Activated CD4-positive, alpha-beta T cell treated with anti-CD3 and anti-CD28 coated beads for 36 hours (primary cell): ENCODE results near the gene SH2B3. TPM values are rescaled to one million over a fixed set of nuclear protein-coding genes. Genes with fewer than 3 reads are reported as not detected.

Experiments
- ATAC-seq: fragments of 200-7000 bp; cut with Tn5 transposase; one replicate; pipeline ENCODE4 v1.10.0; 2021; ENCODE audit warnings: mild to moderate bottlenecking, moderate library complexity
- CTCF ChIA-PET: fragments of 350-600 bp; sonication (Branson Sonifier 250); formaldehyde crosslinking; loops from one replicate; lab custom pipeline; 2021; ENCODE audit warnings: antibody characterized with exemption; lab: Charles Lee
- POLR2A ChIA-PET: fragments of 350-600 bp; sonication (Branson Sonifier 250); formaldehyde crosslinking; loops from one replicate; lab custom pipeline; 2021; ENCODE audit warnings: antibody characterized with exemption, inconsistent platforms; lab: Charles Lee
- DNase-seq: peaks from one replicate; pipeline ENCODE4 v3.0.0-alpha.2; 2020
- H3K27ac Mint-ChIP-seq: one replicate; pipeline ENCODE4 v1.8.0; 2021; ENCODE audit warnings: mixed read lengths
- H3K27me3 Mint-ChIP-seq: one replicate; pipeline ENCODE4 v1.8.0; 2021; ENCODE audit warnings: mixed read lengths
- H3K36me3 Mint-ChIP-seq: one replicate; pipeline ENCODE4 v1.8.0; 2021; ENCODE audit warnings: low read depth, mixed read lengths
- H3K4me1 Mint-ChIP-seq: one replicate; pipeline ENCODE4 v1.8.0; 2021; ENCODE audit warnings: mixed read lengths
- H3K4me3 Mint-ChIP-seq: one replicate; pipeline ENCODE4 v1.8.0; 2021; ENCODE audit warnings: mild to moderate bottlenecking, moderate library complexity, mixed read lengths
- H3K9me3 Mint-ChIP-seq: one replicate; pipeline ENCODE4 v1.8.0; 2021; ENCODE audit warnings: low read depth, mixed read lengths
- intact Hi-C, 2 experiments: fragments of 100-400 bp; cut with DNase I in 1 of 2; cut with micrococcal nuclease in 1 of 2; formaldehyde crosslinking; loops; one replicate each; pipeline versions ENCODE4 v1.14.2 to v1.15.1; 2022 to 2024; cut with DNase I, micrococcal nuclease
- total RNA-seq, 2 experiments: library from RNA; stranded (reverse); gene quantifications; one replicate each; pipeline ENCODE4 v1.2.3, GENCODE V29; 2021

The SH2B3 gene
- total RNA-seq, 2 experiments from 2014 or later = 29.2 to 32.7 TPM

DNA sequence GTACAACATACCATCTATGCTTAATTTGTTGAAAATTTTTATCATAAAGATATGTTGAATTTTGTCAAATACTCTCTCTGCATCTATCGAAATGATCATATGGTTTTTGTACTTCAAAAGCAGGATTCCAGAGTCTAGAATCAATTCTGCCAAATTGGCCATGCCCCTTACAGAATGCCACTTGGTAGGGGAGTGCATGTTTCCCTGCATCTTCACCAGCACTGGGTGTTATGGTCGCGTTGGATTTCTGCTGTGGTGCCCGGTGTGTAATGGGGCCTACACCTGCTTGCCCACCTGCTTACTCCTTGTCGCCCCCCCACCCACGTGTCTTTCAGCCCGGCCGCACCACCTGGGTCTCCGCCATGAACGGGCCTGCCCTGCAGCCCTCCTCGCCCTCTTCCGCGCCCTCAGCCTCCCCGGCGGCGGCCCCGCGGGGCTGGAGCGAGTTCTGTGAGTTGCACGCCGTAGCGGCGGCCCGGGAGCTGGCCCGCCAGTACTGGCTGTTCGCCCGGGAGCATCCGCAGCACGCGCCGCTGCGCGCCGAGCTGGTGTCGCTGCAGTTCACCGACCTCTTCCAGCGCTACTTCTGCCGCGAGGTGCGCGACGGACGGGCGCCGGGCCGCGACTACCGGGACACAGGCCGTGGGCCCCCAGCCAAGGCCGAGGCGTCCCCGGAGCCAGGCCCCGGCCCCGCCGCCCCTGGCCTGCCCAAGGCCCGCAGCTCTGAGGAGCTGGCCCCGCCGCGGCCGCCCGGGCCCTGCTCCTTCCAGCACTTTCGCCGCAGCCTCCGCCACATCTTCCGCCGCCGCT lies 12.3 kb downstream of the SH2B3 start:
- ChIA-PET POLR2A (no interaction called here), CTCF (interaction anchor here (2.2 kb wide), 1 partner anchor 33 kb away, joined by 8 read pairs; no protein-coding TSS in a partner anchor)
- peaks cover 45% of the 10 kb centered on the region for H3K36me3 Mint-ChIP-seq
- no peak overlapping the region for H3K4me3 Mint-ChIP-seq
- no peak for DNase-seq
- no peak overlapping the region for H3K27ac Mint-ChIP-seq
- intact Hi-C loops = no loop called here
- peaks cover 31% of the 10 kb centered on the region for H3K4me1 Mint-ChIP-seq
- ATAC-seq = no peak
- H3K27me3 Mint-ChIP-seq = no peaks in the 10 kb centered on the region
- no peaks in the 10 kb centered on the region for H3K9me3 Mint-ChIP-seq

GRCh38 chr12:111418594-111418880 lies 12.8 kb downstream of the SH2B3 start:
- Mint-ChIP-seq H3K4me3 (no peak overlapping the region), H3K4me1 (peaks cover 26% of the 10 kb centered on the region), H3K27me3 (no peaks in the 10 kb centered on the region), H3K9me3 (no peaks in the 10 kb centered on the region), H3K36me3 (peaks cover 44% of the 10 kb centered on the region), H3K27ac (no peak overlapping the region)
- ChIA-PET POLR2A (interaction anchor here (0.6 kb wide), 1 partner anchor 435 kb away, joined by 3 read pairs; no protein-coding TSS in a partner anchor), CTCF (interaction anchor here (1.4 to 2.2 kb wide), 2 partner anchors 22 to 33 kb away, joined by 6 to 8 read pairs; no protein-coding TSS in a partner anchor)
- ATAC-seq (no peak), DNase-seq (no peak)
- intact Hi-C loops = no loop called here

DNA sequence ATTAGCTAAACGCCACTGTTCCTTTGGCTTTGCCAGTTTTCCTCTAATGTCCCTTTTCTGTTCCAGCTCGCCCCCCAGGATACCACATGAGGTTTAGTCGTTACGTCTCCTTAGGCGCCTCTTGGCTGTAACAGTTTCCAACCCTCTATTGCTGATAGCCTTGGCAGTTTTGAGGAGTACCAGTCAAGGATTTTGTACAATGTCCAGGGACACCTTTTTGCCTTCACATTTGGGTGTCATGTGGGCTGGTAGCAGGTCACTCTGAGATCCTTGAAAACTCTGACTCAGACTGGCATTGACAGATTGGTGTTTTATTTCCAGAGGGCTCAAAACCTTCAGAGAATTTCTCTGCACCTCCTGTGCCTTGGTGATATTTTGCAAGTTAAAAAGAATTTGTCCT lies 14.1 kb downstream of the SH2B3 start:
- Mint-ChIP-seq H3K4me3 (no peak overlapping the region), H3K27ac (no peak overlapping the region), H3K4me1 (peaks cover 25% of the 10 kb centered on the region), H3K27me3 (no peaks in the 10 kb centered on the region), H3K9me3 (no peaks in the 10 kb centered on the region), H3K36me3 (peaks cover 38% of the 10 kb centered on the region)
- POLR2A ChIA-PET = no interaction called here
- intact Hi-C loops = no loop called here
- ATAC-seq (no peak), DNase-seq (no peak)
- CTCF ChIA-PET = interaction anchor here (0.7 to 2.2 kb wide), 4 partner anchors 15 to 32 kb away, joined by 3 to 8 read pairs (median 5); no protein-coding TSS in a partner anchor

DNA sequence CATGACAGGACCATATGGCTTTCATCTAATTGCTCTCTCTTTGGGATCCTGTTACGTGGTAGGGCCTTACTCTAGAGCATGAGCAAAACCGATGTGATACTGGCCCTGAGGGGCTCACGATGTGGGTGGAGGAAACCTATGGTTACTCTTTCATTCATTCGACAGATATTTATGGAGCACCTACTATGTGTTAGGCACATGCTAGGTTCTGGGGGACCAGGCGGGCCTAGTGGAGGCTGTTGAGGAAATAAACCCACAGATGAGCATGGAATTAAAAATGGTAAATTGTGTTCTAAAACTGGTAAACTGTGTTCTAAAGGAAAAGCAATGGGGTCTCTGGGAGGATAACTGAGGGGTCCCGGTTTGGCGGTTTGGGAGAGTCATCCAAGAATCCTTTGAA lies 14.8 kb downstream of the SH2B3 start:
- DNase-seq (no peak), ATAC-seq (no peak)
- intact Hi-C loops = no loop called here
- POLR2A ChIA-PET = no interaction called here
- Mint-ChIP-seq H3K9me3 (no peaks in the 10 kb centered on the region), H3K4me1 (peaks cover 27% of the 10 kb centered on the region), H3K4me3 (no peak overlapping the region), H3K27me3 (no peaks in the 10 kb centered on the region), H3K36me3 (peaks cover 38% of the 10 kb centered on the region), H3K27ac (no peak overlapping the region)
- CTCF ChIA-PET = interaction anchor here (0.7 to 0.8 kb wide), 2 partner anchors 16 to 21 kb away, joined by 3 to 4 read pairs; no protein-coding TSS in a partner anchor

GRCh38 chr12:111424189-111424792 lies 18.6 kb downstream of the SH2B3 start:
- ChIA-PET POLR2A (interaction anchor here (0.6 kb wide), 1 partner anchor 9 kb away, joined by 5 read pairs; no protein-coding TSS in a partner anchor), CTCF (interaction anchor here (1.7 to 6.3 kb wide), 3 partner anchors 11 to 28 kb away, joined by 7 to 41 read pairs (median 9); no protein-coding TSS in a partner anchor)
- no peaks in the 10 kb centered on the region for H3K9me3 Mint-ChIP-seq
- no peak for DNase-seq
- peaks cover 56% of the 10 kb centered on the region for H3K4me1 Mint-ChIP-seq
- intact Hi-C loops = no loop called here
- H3K27me3 Mint-ChIP-seq = no peaks in the 10 kb centered on the region
- ATAC-seq = no peak
- H3K27ac Mint-ChIP-seq = peak overlapping the region; percentile 47
- peaks cover 35% of the 10 kb centered on the region for H3K36me3 Mint-ChIP-seq
- no peak overlapping the region for H3K4me3 Mint-ChIP-seq

- ChIA-PET POLR2A (no interaction called here), CTCF (interaction anchor here (2.2 to 6.3 kb wide), 2 partner anchors 12 to 27 kb away, joined by 9 to 41 read pairs; no protein-coding TSS in a partner anchor)
- DNase-seq (peak; percentile 42), ATAC-seq (peak; percentile 24)
- intact Hi-C loops = no loop called here
- Mint-ChIP-seq H3K4me1 (peaks cover 61% of the 10 kb centered on the region), H3K27me3 (no peaks in the 10 kb centered on the region), H3K27ac (peak overlapping the region; percentile 44), H3K4me3 (no peak overlapping the region), H3K36me3 (peaks cover 35% of the 10 kb centered on the region), H3K9me3 (no peaks in the 10 kb centered on the region)
Measured at GRCh38 chr12:111424793-111425251, 19.1 kb downstream of the SH2B3 start.

GRCh38 chr12:111425655-111426054 lies 19.9 kb downstream of the SH2B3 start:
- Mint-ChIP-seq H3K27me3 (no peaks in the 10 kb centered on the region), H3K36me3 (peaks cover 34% of the 10 kb centered on the region), H3K9me3 (no peaks in the 10 kb centered on the region), H3K4me3 (no peak overlapping the region), H3K4me1 (peaks cover 70% of the 10 kb centered on the region), H3K27ac (peak overlapping the region; percentile 49)
- POLR2A ChIA-PET = interaction anchor here (0.6 kb wide), 1 partner anchor 27 kb away, joined by 4 read pairs; no protein-coding TSS in a partner anchor
- ATAC-seq = no peak
- no peak for DNase-seq
- intact Hi-C loops = no loop called here
- CTCF ChIA-PET = interaction anchor here (2.2 to 6.3 kb wide), 2 partner anchors 13 to 26 kb away, joined by 9 to 41 read pairs; no protein-coding TSS in a partner anchor

- no peaks in the 10 kb centered on the region for H3K9me3 Mint-ChIP-seq
- intact Hi-C loops = no loop called here
- ATAC-seq (peak; percentile 61), DNase-seq (peak; percentile 57)
- ChIA-PET CTCF (interaction anchor here (0.7 to 6.3 kb wide), 6 partner anchors 13 to 30 kb away, joined by 3 to 41 read pairs (median 6); no protein-coding TSS in a partner anchor), POLR2A (interaction anchor here (0.6 to 1.0 kb wide), 3 partner anchors 14 to 26 kb away, joined by 3 to 13 read pairs (median 4); no protein-coding TSS in a partner anchor)
- peak overlapping the region; percentile 81 for H3K27ac Mint-ChIP-seq
- H3K4me3 Mint-ChIP-seq = peak overlapping the region; percentile 15
- H3K27me3 Mint-ChIP-seq = no peaks in the 10 kb centered on the region
- H3K36me3 Mint-ChIP-seq = peaks cover 26% of the 10 kb centered on the region
- peaks cover 76% of the 10 kb centered on the region for H3K4me1 Mint-ChIP-seq
Measured at GRCh38 chr12:111426344-111427185, 20.8 kb downstream of the SH2B3 start.

- intact Hi-C loops = no loop called here
- H3K9me3 Mint-ChIP-seq = no peaks in the 10 kb centered on the region
- H3K27me3 Mint-ChIP-seq = no peaks in the 10 kb centered on the region
- CTCF ChIA-PET = interaction anchor here (0.6 to 6.3 kb wide), 8 partner anchors 12 to 996 kb away, joined by 3 to 41 read pairs (median 3); no protein-coding TSS in a partner anchor
- H3K36me3 Mint-ChIP-seq = peaks cover 26% of the 10 kb centered on the region
- H3K4me3 Mint-ChIP-seq = no peak overlapping the region
- no peak for ATAC-seq
- POLR2A ChIA-PET = interaction anchor here (0.6 to 1.0 kb wide), 2 partner anchors 14 to 15 kb away, joined by 3 to 13 read pairs; no protein-coding TSS in a partner anchor
- DNase-seq = peak; percentile 3
- H3K4me1 Mint-ChIP-seq = peaks cover 83% of the 10 kb centered on the region
- H3K27ac Mint-ChIP-seq = peak overlapping the region; percentile 58
Measured at GRCh38 chr12:111427417-111428074, 21.8 kb downstream of the SH2B3 start.

GRCh38 chr12:111428081-111428727 lies 22.5 kb downstream of the SH2B3 start:
- Mint-ChIP-seq H3K4me1 (peaks cover 85% of the 10 kb centered on the region), H3K4me3 (peak overlapping the region; percentile 71), H3K9me3 (no peaks in the 10 kb centered on the region), H3K27me3 (no peaks in the 10 kb centered on the region), H3K27ac (peak overlapping the region; percentile 79), H3K36me3 (peaks cover 26% of the 10 kb centered on the region)
- ChIA-PET CTCF (interaction anchor here (0.6 to 6.3 kb wide), 5 partner anchors 13 to 997 kb away, joined by 3 to 41 read pairs (median 3); no protein-coding TSS in a partner anchor), POLR2A (no interaction called here)
- intact Hi-C loops = no loop called here
- ATAC-seq = no peak
- DNase-seq = no peak
